Measurements from ENCODE around the gene SKI.

DNA sequence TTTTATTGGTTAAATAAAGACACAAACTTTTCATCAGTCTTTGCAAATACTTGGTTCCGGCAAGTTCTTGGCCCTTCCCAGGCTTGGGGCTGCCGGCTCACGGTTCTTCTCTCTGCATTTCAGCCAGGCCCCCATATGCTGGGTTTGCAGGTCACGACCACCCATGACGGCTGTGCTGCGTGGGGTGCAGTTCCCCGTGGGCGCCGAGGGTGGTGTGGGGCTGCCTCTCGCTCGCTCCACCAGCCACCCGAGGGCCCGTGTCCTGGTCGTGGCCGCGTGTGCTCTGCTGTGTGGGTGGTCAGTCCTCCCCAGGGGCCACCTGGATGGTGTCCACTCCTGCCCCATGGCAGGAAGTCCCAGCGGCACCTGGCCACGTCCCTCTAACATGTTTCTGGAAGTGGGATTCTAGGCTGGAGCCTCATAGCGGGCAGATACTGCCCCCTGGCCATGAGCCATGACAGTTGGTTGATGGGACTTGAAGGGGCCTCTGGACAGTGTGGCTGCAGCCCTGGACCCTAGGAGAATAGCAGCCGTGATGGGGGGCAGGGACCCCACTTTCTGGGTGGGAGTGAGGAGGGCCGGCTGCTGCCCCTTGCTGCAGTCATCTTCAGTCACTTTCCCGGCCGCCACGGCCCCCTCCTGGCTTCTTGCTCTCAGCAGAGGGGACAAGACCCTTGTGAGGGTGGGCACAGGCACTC is 46.3 kb downstream of the SKI start:
- TF ChIP-seq, protein P1, sequence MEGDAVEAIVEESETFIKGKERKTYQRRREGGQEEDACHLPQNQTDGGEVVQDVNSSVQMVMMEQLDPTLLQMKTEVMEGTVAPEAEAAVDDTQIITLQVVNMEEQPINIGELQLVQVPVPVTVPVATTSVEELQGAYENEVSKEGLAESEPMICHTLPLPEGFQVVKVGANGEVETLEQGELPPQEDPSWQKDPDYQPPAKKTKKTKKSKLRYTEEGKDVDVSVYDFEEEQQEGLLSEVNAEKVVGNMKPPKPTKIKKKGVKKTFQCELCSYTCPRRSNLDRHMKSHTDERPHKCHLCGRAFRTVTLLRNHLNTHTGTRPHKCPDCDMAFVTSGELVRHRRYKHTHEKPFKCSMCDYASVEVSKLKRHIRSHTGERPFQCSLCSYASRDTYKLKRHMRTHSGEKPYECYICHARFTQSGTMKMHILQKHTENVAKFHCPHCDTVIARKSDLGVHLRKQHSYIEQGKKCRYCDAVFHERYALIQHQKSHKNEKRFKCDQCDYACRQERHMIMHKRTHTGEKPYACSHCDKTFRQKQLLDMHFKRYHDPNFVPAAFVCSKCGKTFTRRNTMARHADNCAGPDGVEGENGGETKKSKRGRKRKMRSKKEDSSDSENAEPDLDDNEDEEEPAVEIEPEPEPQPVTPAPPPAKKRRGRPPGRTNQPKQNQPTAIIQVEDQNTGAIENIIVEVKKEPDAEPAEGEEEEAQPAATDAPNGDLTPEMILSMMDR (IDR thresholded peaks at IDR 0.05; ENCODE audit: insufficient read depth, low read depth, low read length): no peak
- no peak for TF ChIP-seq EZH2 (IDR thresholded peaks at IDR 0.05; ENCODE audit: insufficient read depth, low read length)

Data from astrocyte (in vitro differentiated cells and primary cell).